BE2C (cell line): ENCODE results near the gene CPLANE2.

Experiments
- DNase-seq: peaks from one replicate; pipeline ENCODE4 v3.0.0-alpha.2; 2020
- H3K27me3 ChIP-seq: fragments of 250-450 bp; sonication (Bioruptor Pico); 2 replicates; pipeline ENCODE4 v1.5.1; 2020; ENCODE audit warnings: mild to moderate bottlenecking
- H3K36me3 ChIP-seq: fragments of 250-450 bp; sonication (Bioruptor Pico); 2 replicates; pipeline ENCODE4 v1.5.1; 2020; ENCODE audit warnings: mild to moderate bottlenecking
- H3K4me1 ChIP-seq: fragments of 250-450 bp; sonication (Bioruptor Pico); 2 replicates; pipeline ENCODE4 v1.5.1; 2020
- H3K4me3 ChIP-seq: 2 replicates; pipeline ENCODE4 v1.5.1; 2011; ENCODE audit warnings: low read depth, low read length
- H3K9me3 ChIP-seq: fragments of 250-450 bp; sonication (Bioruptor Pico); 2 replicates; pipeline ENCODE4 v1.5.1; 2020
- TF ChIP-seq, protein P1 (sequence below): IDR thresholded peaks from 2 replicates; pipeline ENCODE4 v1.5.1; 2012; ENCODE audit warnings: mild to moderate bottlenecking, low read depth, low read length

The CPLANE2 gene

DNA sequence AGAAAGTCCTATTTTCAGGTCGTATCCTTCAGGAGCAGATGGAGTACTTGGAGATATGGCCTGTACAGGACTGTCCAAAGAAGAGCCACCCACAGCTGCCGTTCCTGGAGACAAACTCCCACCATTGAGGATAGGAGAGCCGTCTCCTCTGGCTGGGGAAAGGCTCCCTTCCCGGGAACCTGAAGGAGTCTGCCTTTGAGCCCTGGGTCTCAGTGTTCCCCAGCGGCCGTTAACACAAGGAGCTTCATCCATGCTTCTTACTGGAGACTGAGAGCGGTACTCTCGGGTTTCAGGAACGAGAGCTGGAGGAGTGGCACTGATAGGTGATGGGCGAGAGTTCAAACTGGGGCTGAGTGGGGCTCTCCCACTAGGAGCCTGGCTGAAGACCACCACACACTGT is 14.4 kb upstream of the CPLANE2 start:
- Histone ChIP-seq H3K4me1 (peaks cover 57% of the 10 kb centered on the region), H3K36me3 (peaks cover 15% of the 10 kb centered on the region), H3K9me3 (no peaks in the 10 kb centered on the region), H3K27me3 (no peaks in the 10 kb centered on the region), H3K4me3 (no peak overlapping the region)
- TF ChIP-seq, protein P1, sequence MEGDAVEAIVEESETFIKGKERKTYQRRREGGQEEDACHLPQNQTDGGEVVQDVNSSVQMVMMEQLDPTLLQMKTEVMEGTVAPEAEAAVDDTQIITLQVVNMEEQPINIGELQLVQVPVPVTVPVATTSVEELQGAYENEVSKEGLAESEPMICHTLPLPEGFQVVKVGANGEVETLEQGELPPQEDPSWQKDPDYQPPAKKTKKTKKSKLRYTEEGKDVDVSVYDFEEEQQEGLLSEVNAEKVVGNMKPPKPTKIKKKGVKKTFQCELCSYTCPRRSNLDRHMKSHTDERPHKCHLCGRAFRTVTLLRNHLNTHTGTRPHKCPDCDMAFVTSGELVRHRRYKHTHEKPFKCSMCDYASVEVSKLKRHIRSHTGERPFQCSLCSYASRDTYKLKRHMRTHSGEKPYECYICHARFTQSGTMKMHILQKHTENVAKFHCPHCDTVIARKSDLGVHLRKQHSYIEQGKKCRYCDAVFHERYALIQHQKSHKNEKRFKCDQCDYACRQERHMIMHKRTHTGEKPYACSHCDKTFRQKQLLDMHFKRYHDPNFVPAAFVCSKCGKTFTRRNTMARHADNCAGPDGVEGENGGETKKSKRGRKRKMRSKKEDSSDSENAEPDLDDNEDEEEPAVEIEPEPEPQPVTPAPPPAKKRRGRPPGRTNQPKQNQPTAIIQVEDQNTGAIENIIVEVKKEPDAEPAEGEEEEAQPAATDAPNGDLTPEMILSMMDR, result no peak
- no peak for DNase-seq

DNA sequence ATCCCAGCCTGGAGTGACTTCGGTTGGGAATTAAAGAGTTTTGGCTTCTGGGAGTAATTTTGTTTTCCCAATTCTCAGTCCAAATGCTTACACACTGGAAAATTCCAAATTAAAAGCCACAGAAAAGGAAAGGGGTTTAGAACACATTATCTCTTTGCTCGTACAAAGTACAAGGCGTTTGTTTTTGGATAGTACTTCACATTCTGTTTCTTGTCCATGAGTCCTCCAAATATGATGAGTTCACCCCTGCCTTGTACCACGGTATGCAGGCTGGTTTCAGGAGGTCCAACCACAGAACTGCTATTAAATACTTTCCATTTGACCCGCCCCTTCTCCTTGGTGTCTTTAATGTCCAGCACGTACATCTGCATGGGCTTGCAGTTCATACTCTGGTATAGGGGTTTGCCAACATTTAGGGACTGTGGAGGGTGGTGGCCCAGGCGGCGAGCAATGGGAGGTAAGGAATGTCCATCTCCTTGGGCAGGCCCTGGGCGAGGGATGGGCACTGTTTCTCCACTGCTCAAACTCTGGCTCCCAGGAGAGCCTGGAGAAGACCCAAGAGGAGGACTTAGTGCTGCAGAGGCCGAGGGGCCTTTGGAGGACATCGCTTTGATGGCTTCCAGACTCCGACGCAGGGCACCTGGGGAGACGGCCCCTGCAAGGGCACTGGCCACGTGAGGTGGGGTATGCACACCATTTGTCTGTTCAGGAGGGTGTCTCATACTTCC is 13.7 kb upstream of the CPLANE2 start:
- TF ChIP-seq, protein P1, result no peak
- peaks cover 54% of the 10 kb centered on the region for H3K4me1 ChIP-seq
- H3K4me3 ChIP-seq, result no peak overlapping the region
- H3K36me3 ChIP-seq, result peaks cover 15% of the 10 kb centered on the region
- H3K27me3 ChIP-seq, result no peaks in the 10 kb centered on the region
- DNase-seq, result no peak
- no peaks in the 10 kb centered on the region for H3K9me3 ChIP-seq

DNA sequence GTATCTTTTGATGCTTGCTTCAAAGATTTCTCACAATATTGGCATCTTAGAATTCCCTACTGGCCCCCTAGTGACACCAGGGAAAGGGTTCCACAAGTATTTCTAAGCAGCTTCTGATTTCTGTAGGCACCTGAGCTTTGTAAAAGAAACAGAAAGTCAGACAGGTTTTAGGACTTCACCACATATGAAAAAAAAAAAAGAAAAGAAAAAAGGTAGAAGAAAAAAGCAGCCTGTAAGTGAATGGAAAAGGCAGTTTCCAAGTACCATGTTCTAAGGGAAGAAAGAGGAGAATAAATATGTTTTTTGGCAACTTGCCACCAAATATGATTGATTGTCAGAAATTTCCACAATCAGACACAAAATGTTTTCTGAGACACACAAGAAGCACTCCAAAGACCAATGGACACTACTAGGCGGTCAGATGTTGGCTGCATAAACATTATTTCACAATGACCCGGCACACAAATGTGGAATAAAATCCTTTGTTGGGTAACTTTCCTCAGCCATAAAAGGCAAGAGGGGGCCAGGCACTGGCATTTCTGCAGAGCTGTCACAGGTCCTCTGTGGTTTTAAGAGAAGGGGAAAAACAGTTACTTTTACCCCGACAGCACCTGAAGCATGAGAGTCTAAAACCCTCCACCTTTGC is 12.7 kb upstream of the CPLANE2 start:
- Histone ChIP-seq H3K9me3 (no peaks in the 10 kb centered on the region), H3K36me3 (peaks cover 15% of the 10 kb centered on the region), H3K4me3 (no peak overlapping the region), H3K4me1 (peaks cover 50% of the 10 kb centered on the region), H3K27me3 (no peaks in the 10 kb centered on the region)
- no peak for DNase-seq
- TF ChIP-seq, protein P1, result no peak

GRCh38 chr1:16248603-16249516 is 11.9 kb upstream of the CPLANE2 start:
- H3K4me3 ChIP-seq, result no peak overlapping the region
- H3K27me3 ChIP-seq, result no peaks in the 10 kb centered on the region
- TF ChIP-seq, protein P1, result no peak
- no peaks in the 10 kb centered on the region for H3K9me3 ChIP-seq
- peaks cover 56% of the 10 kb centered on the region for H3K4me1 ChIP-seq
- peaks cover 15% of the 10 kb centered on the region for H3K36me3 ChIP-seq
- DNase-seq, result peak; percentile 88

DNA sequence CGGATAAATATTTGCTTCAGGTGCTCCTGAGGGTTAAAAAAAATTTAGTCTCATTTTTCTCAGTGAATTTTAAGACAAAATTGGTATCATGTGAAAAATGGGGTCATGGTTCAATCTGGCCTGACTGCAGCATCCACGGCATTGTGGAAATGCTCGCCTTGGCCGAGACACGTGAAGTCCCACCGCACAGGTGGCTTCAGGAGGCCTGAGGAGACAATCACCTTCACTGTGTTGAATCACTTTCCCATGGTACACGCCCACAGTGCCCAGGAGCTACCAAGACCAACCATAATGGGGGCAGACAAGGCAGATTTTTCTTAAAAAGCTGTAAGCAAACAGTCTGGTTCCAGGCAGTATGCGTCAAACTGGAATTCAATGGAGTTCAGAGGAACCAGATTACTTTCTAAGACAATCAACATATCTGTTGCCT is 11.0 kb upstream of the CPLANE2 start:
- H3K4me3 ChIP-seq, result no peak overlapping the region
- H3K4me1 ChIP-seq, result peaks cover 48% of the 10 kb centered on the region

More for the DNA sequence above, 11.0 kb upstream of the CPLANE2 start:
- no peaks in the 10 kb centered on the region for H3K27me3 ChIP-seq
- H3K9me3 ChIP-seq, result no peaks in the 10 kb centered on the region
- TF ChIP-seq, protein P1, result no peak
- peaks cover 15% of the 10 kb centered on the region for H3K36me3 ChIP-seq
- no peak for DNase-seq
